GM18505 (cell line): Measurements from ENCODE around the gene CBY2.
"Not testable (repeated sequence)": the region's sequence is repeated elsewhere in the genome, so short reads cannot be mapped to it uniquely, and the experiment has no call there.

ENCODE experiments used
- ATAC-seq: cut with Tn5 transposase; IDR thresholded peaks from one replicate; pipeline ENCODE4 v1.9.1; 2021; ENCODE audit not compliant: unreplicated experiment
- POLR2A ChIP-seq: IDR thresholded peaks from 4 replicates; pipeline ENCODE4 v1.6.1; 2011; ENCODE audit warnings: borderline replicate concordance; ENCODE audit not compliant: insufficient read depth, insufficient read length; ENCODE audit errors: extremely low read depth

Gene CBY2, protein sequence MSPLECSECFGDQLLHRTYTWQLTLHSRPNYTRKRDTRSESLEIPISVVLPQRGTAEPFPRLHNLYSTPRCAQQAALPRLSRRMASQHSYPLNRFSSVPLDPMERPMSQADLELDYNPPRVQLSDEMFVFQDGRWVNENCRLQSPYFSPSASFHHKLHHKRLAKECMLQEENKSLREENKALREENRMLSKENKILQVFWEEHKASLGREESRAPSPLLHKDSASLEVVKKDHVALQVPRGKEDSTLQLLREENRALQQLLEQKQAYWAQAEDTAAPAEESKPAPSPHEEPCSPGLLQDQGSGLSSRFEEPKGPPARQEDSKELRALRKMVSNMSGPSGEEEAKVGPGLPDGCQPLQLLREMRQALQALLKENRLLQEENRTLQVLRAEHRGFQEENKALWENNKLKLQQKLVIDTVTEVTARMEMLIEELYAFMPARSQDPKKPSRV

DNA sequence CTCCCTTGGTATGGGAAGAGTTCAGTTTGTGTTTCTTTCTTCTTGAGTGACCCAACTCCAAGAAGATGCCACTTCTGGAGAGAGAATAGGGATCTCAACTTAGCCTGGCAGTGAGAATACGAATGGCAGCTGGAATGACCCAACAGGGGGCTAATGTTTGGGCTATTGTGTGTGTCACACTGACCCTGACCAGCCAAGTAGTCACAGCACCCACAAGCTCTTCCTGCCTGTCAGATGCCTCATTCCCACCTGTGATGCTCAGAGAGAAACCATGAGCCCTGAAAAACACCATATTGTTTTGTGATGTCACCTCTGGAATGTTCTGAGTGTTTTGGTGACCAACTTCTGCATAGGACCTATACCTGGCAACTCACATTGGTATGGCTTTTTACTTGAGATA is at the start of gene CBY2:
Gene CBY2, plus strand, starts transcription at position 233 of the 400 bp plus-strand sequence. Its CDS starts 71 bp downstream, at position 304.
- TF ChIP-seq POLR2A = peak; percentile 12
- ATAC-seq = no peak

GRCh38 chr13:45654633-45655349 is 47.3 kb upstream of the CBY2 start:
- no peak for TF ChIP-seq POLR2A
- no peak for ATAC-seq

GRCh38 chr13:45658586-45659235 is 43.4 kb upstream of the CBY2 start:
- ATAC-seq = no peak
- no peak for TF ChIP-seq POLR2A

GRCh38 chr13:45659536-45659935 is 42.6 kb upstream of the CBY2 start:
- TF ChIP-seq POLR2A = no peak

GRCh38 chr13:45660458-45660857 is 41.7 kb upstream of the CBY2 start:
- ATAC-seq = not testable (repeated sequence)

More at GRCh38 chr13:45659536-45659935, 42.6 kb upstream of the CBY2 start:
- ATAC-seq = no peak

- ATAC-seq = no peak
- TF ChIP-seq POLR2A = no peak
Observed at GRCh38 chr13:45662162-45662561, 40.0 kb upstream of the CBY2 start.

- ATAC-seq = not testable (repeated sequence)
Observed at GRCh38 chr13:45662903-45663302, 39.2 kb upstream of the CBY2 start.

- ATAC-seq = not testable (repeated sequence)
Observed at GRCh38 chr13:45669626-45670025, 32.5 kb upstream of the CBY2 start.

DNA sequence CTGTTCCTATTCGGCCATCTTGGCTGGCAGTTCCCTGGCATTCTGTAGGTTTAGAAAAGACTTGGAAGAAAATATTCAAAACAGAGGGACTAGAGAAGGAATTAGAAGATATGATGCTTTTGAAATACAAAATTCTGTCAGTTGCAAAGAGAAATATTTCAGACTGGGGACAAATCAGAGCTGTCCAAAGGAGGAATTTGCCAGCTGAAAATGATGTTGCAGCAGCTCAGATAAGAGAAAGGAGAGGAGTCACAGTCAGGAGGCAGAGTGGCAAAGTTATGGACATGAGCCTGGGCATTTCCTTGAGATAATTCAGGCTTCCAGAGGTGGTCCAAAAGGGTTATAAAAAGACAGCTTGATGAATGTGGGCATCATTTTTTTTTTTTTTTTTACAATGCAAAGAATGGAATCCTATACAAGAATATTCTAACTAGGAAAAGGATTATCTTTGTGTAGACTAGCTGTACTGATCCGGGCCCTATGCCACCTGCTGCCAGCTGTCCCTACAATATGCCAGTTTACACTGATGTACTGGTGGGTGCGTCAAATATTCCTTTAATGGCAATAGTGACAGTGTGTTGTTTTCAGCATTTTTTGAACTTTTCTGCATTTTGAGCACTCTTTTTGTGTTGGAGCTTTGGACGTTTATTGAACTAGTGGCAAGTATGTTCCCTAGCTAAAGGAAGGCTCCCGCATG is 31.8 kb upstream of the CBY2 start:
- no peak for TF ChIP-seq POLR2A
- no peak for ATAC-seq

DNA sequence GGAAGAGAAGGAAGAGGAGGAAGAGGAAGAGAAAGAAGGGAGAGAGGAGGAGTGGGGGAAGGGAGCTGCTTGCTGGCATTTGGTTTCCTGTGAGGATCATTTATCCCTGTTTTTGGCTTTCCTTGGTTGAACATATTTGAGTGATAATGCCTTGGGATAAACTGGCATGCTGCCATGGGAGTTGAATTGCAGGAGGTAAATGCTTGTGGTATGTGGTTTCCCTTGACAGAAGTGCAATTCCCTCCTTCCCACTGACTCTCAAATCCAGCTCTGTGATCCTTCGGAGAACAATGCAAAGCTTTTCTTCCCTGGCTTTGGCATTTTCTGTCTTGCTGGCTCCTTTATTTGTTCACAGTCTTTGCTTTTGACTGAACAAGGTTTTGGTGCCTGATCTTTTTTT is 27.2 kb upstream of the CBY2 start:
- TF ChIP-seq POLR2A = no peak
- no peak for ATAC-seq

- ATAC-seq = no peak
- no peak for TF ChIP-seq POLR2A
Observed at GRCh38 chr13:45678282-45678681, 23.8 kb upstream of the CBY2 start.

- no peak for TF ChIP-seq POLR2A
- no peak for ATAC-seq
Observed at GRCh38 chr13:45681113-45681512, 21.0 kb upstream of the CBY2 start.

DNA sequence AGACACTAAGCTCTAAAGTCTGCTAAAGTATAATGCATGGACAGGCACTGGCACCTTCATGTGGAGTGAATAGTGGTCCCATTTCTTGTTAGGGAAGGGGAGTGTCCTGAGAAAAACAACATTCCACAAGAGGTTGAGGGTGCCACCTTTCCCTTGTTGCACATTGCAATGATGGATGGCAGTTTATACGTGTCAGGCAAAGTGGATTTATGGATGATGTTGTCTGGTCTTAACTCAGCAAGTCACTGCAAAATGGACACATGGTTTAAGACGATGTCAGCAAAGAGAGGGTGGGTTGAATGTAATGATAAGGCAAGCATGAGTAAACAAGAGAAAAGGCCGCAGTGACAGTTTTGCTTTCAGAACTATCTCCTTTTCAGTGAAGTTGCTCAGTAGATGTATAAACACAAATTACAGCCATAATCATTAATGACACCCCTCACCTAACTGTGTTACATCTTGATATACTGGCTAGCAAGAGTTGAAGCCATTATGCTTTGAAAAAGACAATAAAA is 19.6 kb upstream of the CBY2 start:
- TF ChIP-seq POLR2A = no peak
- ATAC-seq = no peak
